ENCODE data around the gene LMO7.
A peak's percentile ranks its signal among the peaks of the same experiment; 100 is the strongest.
"Not testable (repeated sequence)": the region's sequence is repeated elsewhere in the genome, so short reads cannot be mapped to it uniquely, and the experiment has no call there.

LMO7 gene

DNA sequence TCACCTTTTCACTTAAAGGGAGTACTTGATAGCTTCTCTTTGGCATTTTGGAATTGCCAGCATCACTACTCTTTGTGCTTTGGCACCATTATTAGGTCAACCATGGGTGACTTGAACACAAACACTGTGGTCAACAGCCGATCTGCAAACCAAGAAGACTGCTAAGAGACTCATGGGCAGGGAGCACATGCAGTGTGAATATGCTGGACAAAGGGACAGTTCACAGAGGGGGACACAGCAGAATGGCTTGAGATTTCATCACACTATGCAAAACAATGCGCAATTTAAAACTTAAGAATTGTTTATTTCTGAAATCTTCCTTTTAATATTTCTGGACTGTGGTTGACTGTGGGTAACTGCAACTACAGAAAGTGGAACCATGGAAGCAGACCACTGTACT lies 64.4 kb downstream of the LMO7 start:
- DNase-seq, result no peak

DNA sequence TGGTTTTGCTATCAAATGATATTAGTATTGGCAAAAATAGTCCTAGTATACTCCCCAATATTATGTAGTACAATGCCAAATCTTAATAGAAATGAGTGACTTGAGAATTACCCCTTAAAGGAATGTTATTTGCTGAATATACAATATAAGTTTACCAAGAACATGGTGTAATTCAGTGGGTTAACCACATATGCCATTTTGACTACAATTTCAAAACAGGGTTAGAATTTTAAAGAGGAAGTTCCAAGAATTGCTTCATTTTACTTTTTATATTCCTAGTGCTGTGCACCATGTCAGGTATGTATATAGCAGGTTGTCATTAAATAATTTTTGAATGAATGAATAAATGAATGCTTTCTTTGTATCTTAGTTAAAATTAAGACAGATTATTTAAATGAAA lies 66.3 kb downstream of the LMO7 start:
- no peak for DNase-seq

DNA sequence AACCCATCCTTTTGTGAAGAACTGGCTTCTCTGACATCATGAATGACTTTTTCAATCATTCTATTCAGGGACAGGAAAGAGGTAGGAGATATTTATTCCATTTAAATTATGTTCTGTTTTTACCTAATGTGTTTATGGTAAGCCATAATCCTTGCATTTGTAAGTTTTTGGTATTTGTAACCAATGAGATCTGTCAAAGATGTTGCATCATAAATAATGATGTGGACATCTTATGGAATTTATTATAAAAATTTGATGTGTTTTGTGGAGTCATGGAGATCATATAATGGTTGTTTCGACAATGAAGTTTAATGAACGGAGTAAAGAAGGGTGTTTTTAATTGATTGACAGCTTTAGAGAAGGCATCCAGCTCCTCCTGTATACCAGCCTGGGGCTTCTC lies 67.6 kb downstream of the LMO7 start:
- no peak for DNase-seq

DNA sequence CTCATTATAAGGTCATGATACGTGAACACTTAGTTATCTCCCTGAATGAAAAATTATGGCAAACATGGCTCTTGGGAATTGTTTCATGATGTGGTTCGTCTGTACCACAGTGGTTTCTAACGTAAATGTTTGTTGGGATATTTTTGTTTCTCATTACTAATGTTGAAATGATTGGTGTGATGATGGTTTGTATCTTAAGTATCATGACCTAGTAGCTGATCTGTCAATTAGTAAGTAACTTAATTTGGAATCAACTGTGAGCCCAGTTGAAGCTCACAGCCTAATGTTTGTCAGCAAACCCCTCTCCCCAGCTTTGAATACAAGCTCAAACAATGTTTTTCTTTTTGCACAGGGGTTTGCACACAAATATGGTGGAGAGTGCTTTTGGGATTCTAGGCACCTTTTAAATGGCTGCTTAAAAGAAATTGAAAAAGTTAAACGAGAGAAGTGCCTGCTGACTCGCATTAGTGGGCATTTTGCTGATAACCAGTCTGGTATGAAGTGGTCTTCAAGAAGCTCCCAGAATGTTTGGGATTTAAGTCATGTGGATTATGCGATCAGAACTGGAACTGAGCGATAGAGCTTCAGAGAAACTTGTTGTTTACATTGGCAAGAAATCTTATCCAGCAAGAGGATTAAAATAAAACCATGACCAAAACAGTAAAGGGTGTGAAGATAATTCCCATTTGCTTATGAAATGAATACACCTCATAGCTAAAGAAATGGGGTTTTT lies 68.2 kb downstream of the LMO7 start:
- no peak for DNase-seq

DNA sequence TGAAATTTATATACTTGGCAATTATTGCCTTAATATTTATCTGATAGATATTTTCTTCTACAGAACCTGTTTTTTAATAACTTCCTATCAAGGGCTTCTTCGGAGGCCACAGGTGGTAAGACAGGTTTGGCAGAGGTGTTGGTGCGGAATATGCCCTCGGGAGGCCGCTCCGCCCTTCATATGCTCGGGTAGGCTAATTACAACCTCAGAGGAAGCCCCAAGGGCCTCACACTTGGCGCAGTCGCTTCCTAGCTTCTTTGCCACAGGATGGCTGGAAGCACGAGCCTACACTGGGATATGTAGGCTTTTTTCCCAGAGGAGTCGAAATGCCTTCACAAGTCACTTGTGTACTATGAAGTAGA lies 68.8 kb downstream of the LMO7 start:
- DNase-seq, result no peak

DNA sequence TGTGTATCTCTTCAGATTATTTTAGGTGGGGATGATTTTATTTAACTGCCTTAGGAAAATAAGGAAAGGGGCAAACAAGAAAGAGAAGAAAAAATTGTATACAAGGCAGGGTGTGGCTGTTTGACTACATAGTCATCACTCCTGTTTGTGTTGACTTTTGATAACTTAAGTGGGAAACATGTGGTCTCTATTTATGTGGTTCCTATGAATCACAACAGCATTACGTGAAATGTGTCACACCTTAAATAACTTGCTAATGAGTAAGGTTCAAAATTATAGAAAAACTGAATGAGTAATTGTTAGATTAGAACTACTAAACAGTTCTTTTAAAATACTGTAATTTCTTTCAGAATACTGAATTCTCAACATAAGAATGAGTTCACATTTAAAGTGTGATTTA lies 69.3 kb downstream of the LMO7 start:
- DNase-seq, result no peak

DNA sequence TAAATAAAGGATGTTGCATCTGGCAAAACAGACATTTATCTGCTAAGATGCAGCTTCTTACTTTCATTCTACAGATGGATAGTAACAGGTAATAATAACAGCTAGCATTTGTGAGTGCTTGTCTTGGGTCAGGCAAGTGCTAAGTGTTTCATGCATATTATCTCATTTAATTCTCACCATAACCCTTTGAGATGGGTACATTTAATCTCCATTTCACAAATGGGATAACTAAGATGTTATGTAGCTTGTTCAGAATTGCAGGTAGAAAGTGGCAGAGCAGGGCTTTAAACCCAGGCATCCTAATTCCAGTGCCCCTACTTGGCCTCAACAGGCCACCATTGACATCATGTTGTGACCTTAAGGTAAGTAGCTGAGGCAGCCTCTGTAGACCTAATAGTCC lies 69.8 kb downstream of the LMO7 start:
- no peak for DNase-seq

DNA sequence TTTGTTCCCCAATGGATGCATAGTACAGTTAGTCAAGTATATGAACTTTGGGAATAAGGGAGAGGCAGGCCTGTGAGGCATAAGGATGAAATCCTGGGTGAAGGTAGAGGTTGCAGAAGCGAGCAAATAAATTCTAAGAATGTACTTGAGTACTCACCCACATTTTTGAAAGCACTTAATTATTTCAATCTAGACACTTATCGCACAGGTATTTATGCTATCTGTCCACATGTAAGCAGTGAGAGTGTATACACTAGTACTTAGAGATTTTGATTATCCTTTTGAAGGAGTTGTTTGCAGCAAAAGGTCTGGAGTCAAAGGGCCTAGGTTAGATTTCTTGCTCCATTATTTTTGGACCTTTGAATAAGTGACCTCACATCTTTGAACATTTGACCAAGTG lies 77.7 kb downstream of the LMO7 start:
- no peak for DNase-seq

DNA sequence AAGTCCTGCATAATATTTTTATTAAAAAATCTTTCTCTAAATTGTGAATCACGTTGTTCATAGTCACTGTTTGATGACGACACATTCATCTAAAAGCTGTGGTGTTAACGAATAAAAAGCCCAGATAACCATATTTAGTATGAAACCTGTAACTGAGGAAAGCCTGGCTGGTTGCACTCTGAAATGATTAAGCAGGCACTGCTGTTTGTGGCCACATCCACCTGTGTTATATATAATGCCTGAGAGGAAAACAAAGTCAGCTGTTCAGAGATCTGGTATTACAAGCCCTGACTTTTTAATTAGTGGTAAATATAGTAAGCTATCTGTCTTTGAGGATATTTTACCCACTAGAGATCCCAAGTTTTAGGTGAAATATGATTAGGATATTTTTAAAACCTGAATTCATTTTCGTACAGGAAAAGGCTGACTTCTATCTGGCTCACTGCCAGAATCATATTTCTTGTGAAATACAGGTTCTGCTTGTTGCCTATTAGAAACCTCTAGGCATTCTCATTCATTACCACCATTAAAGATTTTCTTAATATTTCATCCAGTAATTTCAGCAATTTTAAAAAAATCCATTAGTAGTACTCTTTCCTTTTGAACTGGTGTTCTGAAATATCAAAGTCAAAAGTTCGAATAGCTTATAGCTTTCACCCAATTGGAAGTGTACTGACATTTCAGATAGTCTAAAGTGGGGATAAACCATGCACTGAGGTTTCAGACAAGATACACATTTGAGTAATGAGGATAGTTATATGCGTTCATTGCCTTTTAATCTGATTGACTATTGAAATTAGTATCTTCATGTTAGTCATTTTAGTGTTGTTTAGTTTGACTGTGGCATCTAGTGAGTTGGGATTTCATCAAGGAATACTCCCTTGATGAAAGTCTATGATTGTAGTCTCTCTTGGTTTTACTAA lies 79.7 kb downstream of the LMO7 start:
- DNase-seq, result peak; percentile 27

DNA sequence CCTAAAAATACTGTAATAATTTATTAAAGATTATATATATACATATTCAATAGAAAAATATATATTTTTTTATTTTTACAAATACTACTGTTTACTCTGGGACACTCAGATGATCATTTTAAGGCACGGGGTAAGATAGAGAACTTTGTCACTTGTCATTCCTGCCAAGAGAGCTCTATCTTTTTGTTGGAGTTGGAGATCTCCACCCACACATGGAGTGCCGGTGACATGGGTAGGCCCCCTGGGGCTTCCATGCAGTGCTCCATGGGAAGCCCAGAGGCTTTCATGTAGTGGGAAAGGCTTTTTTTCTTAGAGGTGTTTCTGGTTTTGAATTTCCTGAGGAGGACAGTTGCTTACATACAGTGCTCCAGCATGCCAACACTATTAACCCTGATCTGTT lies 81.4 kb downstream of the LMO7 start:
- no peak for DNase-seq

DNA sequence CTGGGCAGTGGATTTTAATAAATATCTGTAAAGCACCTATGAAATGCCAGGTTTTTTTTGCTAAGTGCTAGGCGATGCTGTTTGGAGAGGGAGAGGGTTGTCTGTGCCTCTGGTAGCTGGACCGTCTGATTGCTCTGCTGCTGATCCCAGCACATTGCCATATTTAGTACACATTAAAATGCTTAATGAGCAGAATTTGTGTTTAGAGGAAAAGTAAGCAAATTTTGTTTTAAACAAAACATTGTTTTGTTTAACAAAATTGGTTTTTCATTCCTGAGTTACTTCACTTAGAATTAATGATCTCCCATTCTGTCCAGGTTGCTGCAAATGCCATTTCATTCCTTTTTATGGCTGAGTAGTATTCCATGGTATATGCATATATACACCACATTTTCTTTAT lies 85.2 kb downstream of the LMO7 start:
- no peak for DNase-seq

DNA sequence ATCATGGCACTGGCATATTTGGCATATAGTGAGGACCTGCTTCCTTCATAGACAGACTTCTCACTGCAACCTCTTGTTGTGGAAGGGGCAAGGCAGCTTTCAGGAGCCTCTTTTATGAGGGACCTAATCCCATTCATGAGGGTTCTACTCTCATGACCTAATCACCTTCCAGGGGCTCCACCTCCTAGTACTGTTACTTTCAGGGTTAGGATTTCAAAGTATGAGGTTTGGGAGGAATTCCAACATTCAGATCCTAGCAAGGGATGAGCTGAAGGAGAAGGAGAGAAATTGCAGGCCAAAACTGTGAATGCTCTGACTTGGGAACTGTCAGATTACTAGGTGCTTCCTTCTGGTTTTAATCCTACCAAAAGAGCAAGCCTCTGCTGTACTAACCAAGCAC lies 87.8 kb downstream of the LMO7 start:
- DNase-seq, result no peak

DNA sequence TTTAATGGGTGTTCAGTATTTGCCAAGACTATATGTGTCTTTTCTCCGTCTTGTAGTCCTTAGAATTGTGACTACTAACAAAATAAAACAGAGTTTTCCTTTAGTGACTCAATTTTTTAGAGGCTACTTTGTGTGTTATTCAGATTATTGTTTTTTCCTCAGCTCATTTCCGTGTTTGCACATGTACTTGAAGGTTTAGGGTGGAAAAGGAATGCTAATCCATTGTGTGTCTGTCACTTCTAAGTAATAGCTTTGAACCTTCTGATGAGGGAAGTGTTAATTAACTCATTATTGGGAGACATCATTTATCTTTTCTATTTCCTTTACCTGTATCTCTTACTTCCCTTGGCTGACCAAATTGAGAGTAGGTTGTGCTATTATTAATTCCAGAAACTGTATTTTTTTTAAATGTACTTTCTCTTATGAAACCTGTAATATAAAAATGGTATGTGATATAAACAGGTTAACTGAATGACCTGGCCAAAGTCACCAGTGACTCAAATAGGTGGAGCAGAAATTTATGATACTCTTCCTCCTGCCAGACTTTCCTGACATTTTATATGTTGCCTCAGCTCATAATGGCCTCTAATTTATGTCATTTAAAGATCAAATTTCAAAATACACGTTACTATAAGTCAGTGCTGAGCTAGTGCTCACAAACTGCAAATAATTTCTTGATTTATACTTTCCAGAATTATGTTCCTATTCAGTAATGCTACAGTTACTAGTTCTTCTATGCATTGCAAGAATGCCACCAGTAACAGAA lies 88.8 kb downstream of the LMO7 start:
- no peak for DNase-seq

DNA sequence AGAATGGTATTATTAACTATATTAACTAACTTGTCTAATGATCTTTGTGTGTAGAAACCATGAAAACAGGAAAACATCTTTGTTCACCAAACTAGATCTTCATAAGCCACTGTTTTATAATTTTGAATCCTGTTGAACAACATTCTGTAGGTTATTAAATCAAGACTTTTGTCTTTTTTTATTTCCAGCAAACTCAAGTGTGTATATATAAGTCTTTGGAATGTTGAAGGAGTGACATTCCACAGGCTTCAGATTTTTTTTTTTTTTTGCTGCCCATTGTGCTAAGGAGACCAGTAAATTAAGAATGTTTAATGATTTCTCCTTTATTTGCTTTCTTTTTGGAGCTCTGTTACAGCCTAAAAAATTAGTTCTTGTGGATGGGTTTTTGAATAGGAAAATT lies 89.6 kb downstream of the LMO7 start:
- DNase-seq, result no peak

DNA sequence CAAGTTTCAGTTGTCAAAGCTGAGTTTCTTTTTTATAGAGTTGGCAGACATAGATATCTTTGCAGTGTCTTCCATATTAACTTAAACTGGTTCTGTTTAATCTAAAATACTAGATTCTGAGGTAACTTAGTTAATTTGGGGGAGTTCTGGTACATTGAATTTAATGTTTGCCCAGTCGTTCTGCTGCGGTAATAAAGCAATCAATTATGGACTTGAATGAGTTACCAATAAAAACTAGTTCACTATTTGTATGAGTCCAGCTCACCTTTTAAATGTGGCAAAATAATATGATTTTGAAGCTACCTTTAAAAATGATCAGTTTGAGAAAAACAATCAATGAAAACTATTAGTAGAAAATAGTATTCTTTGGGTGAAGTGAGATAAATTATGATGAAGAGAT lies 90.2 kb downstream of the LMO7 start:
- DNase-seq, result no peak

DNA sequence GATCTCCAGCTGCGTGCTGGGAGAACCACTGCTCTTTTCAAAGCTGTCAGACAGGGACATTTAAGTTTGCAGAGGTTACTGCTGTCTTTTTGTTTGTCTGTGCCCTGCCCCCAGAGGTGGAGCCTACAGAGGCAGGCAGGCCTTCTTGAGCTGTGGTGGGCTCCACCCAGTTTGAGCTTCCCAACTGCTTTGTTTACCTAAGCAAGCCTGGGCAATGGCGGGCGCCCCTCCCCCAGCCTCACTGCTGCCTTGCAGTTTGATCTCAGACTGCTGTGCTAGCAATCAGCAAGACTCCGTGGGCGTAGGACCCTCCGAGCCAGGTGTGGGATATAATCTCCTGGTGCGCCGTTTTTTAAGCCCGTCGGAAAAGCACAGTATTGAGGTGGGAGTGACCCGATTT lies 97.0 kb downstream of the LMO7 start:
- not testable (repeated sequence) for DNase-seq

DNA sequence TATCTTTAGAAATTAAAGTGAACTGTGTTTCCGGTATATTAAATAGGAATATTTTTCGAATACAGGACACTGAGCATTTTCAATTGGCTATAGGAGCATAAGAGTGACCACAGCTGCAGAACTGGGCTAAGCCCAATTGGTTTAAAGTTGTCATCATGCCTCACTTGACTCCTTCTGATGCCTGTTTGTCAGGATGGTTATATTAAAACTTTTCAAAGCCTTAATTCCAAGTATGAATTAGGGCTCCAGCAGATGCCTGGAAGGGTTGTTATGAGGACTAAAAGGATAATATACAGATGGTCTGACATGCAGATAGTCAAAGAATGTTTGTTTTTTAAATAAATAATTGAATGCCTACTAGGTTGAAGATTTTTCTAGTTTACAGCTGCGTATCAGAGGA lies 100.0 kb downstream of the LMO7 start:
- no peak for DNase-seq

DNA sequence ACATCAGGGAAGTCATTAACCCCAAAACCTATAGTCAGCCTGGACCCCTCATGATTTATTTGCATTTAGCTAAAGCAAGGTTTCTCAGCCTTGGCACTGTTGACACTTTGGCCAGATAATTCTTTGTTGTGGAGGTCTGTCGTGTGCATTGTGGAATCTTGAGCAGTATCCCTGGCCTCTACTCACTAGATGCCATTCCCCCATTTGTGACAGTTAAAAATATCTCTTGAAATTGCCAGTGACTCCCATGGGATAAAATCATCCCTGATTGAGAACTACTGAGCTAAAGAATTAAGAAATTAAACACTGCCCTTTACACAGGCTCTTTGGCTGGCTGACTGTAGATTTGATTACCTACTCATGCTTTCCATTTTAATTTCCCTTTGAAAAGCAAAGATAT lies 102.7 kb downstream of the LMO7 start:
- no peak for DNase-seq

DNA sequence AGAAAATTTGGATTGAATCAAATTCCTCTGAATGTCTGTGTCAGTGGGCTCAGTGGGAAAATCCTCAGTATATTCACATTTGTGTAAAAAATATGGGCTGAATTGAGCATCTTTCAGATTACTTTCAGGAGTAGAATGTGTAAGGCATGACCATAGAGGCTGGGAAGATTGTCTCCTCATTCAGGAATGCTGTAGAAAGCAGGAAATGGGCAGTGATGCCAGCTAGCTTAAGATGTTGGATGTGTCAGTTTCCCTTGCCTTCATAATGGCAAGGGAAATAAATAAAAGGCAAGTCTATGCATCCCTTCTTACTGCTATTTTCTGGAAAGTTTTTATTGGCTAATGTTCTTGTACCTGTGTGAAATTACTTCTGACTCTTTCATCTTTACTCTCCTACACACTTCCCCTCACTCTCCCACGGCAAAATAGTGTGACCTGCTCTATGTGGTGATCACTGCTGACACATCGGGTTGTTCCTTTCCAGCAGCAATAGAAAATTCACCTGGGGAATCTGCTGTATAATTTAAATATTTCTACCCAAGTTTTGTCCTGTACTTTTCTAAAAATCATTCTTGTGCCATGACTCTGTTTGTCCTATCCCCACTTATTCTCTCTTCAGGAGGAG lies 103.2 kb downstream of the LMO7 start:
- no peak for DNase-seq

DNA sequence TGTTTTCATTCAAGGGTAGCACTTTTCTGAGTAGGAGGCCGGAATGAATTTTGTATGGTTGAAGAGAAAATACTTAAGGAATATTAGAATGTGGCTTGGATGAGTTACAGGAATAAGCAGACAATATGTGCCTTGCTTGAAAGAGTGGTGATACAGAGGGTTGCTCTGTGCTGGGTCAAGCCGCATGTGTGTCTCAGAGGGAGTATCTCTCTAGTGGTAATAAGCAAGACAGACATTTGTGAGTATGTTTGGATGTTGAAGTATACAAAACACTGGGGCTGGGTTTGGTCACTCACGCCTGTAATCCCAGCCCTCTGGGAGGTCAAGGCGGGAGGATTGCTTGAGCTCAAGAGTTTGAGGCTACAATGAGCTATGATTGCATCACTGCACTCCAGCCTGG lies 103.9 kb downstream of the LMO7 start:
- no peak for DNase-seq

DNA sequence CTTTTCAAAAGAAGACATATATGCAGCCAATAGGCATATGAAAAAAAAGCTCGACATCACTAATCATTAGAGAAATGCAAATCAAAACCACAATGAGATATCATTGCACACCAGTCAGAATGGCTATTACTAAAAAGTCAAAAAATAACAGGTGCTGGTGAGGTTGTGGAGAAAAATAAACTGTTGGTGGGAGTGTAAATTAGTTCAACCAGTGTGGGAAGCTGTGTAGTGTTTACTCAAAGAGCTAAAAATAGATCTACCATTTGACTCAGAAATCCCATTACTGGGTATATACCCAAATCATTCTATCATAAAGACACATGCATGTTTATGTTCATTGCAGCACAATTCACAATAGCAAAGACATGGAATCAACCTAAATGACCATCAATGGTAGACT lies 106.9 kb downstream of the LMO7 start:
- not testable (repeated sequence) for DNase-seq

DNA sequence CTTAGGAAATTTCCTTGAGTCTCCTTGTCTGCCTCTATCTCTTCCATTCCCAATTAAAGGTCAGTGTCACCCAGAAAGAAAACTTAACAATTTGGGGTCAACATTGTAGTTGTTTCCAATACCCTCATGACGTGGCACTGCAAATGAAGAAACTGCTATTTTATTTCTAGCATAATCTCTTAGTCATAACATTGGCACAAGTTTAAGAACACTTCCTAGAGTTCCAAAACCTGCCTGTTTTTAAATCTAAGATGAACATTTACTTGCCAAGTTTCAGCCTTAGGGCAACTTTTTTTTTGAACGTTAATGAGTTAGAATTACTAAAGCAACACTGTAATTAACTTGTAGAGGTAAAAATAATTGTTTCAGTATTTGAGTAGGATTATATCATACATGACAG lies 108.0 kb downstream of the LMO7 start:
- DNase-seq, result no peak

DNA sequence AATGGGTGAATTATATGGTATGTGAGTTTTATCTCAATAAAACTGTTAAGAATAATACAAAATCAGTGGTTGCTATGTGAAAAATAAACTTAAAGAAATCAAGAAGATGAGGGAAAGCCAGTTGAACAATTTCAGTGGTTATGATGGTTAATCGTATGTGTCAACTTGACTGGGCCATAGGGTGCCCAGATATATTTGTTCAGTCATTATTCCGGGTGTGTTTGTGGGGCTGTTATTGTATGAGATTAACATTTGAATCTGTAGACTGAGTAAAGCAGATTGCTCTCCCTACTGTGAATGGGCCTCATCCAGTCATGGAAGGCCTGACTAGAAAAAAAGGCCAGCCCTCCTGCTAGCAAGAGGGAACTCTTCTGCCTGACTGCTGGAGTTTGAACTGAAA lies 109.3 kb downstream of the LMO7 start:
- no peak for DNase-seq
